ENCODE measurements around the gene MARS1.
A peak's percentile ranks its signal among the peaks of the same experiment; 100 is the strongest.

Gene MARS1

GRCh38 chr12:57458665-57459054, 29.2 kb upstream of the MARS1 start:
- DNase-seq (ENCODE audit: low spot score) = no peak

- peak; percentile 89 for DNase-seq (ENCODE audit: low spot score)
Observed at GRCh38 chr12:57459055-57459749, 28.7 kb upstream of the MARS1 start.

GRCh38 chr12:57459750-57460467, 28.0 kb upstream of the MARS1 start, which contains the start of gene GLI1:
Gene GLI1 (plus strand): TSS chr12:57459785. CDS start chr12:57463692, 3,907 bp downstream.
- DNase-seq (ENCODE audit: low spot score) = peak; percentile 78

- DNase-seq (ENCODE audit: low spot score) = peak; percentile 23
Observed at GRCh38 chr12:57460468-57460784, 27.4 kb upstream of the MARS1 start.

GRCh38 chr12:57460841-57461275, 27.0 kb upstream of the MARS1 start:
- peak; percentile 18 for DNase-seq (ENCODE audit: low spot score)

GRCh38 chr12:57461276-57461916, 26.5 kb upstream of the MARS1 start:
- DNase-seq (ENCODE audit: low spot score) = peak; percentile 80

GRCh38 chr12:57461917-57462250, 26.0 kb upstream of the MARS1 start:
- no peak for DNase-seq (ENCODE audit: low spot score)

GRCh38 chr12:57462251-57462911, 25.5 kb upstream of the MARS1 start:
- DNase-seq (ENCODE audit: low spot score) = peak; percentile 99

- no peak for DNase-seq (ENCODE audit: low spot score)
Observed at GRCh38 chr12:57462912-57463253, 25.0 kb upstream of the MARS1 start.

- no peak for DNase-seq (ENCODE audit: low spot score)
Observed at GRCh38 chr12:57464569-57464968, 23.3 kb upstream of the MARS1 start.

GRCh38 chr12:57465030-57465746, 22.7 kb upstream of the MARS1 start:
- DNase-seq (ENCODE audit: low spot score) = no peak

GRCh38 chr12:57465747-57466505, 21.9 kb upstream of the MARS1 start:
- DNase-seq (ENCODE audit: low spot score) = no peak

- no peak for DNase-seq (ENCODE audit: low spot score)
Observed at GRCh38 chr12:57467212-57467874, 20.5 kb upstream of the MARS1 start.

GRCh38 chr12:57467915-57468314, 20.0 kb upstream of the MARS1 start:
- no peak for DNase-seq (ENCODE audit: low spot score)

GRCh38 chr12:57469296-57470164, 18.3 kb upstream of the MARS1 start:
- no peak for DNase-seq (ENCODE audit: low spot score)

- no peak for DNase-seq (ENCODE audit: low spot score)
Observed at GRCh38 chr12:57470286-57470969, 17.4 kb upstream of the MARS1 start.

- DNase-seq (ENCODE audit: low spot score) = no peak
Observed at GRCh38 chr12:57470970-57471656, 16.8 kb upstream of the MARS1 start.

- DNase-seq (ENCODE audit: low spot score) = no peak
Observed at GRCh38 chr12:57471661-57472060, 16.2 kb upstream of the MARS1 start.

- no peak for DNase-seq (ENCODE audit: low spot score)
Observed at GRCh38 chr12:57472391-57472790, 15.5 kb upstream of the MARS1 start.

Data from HuH-7.5 (cell line).